NB4 (cell line): ENCODE measurements around the gene STARD4.

Experiments
- DNase-seq: peaks from one replicate; pipeline ENCODE4 v3.0.0; 2010; ENCODE audit warnings: low read depth
- H3K4me3 ChIP-seq: one replicate; pipeline ENCODE4 v1.5.1; 2011; ENCODE audit warnings: mild to moderate bottlenecking, low read depth, low read length, moderate library complexity
- CTCF ChIP-seq: IDR thresholded peaks from one replicate; pipeline ENCODE4 v1.5.1; 2012; ENCODE audit warnings: low read depth, low read length
- MAX ChIP-seq: IDR thresholded peaks from 2 replicates; pipeline ENCODE4 v1.6.1; 2011; ENCODE audit warnings: low read depth, low read length
- MYC ChIP-seq: IDR thresholded peaks from 2 replicates; pipeline ENCODE4 v1.6.1; 2011; ENCODE audit warnings: low read depth, low read length
- POLR2A ChIP-seq: IDR thresholded peaks from 2 replicates; pipeline ENCODE4 v1.6.1; 2011; ENCODE audit warnings: mild to moderate bottlenecking; ENCODE audit not compliant: insufficient read length; ENCODE audit errors: extremely low read depth

Gene STARD4

GRCh38 chr5:111517853-111518501 lies 5.6 kb upstream of the STARD4 start:
- DNase-seq: no peak
- TF ChIP-seq MAX (no peak), MYC (no peak), CTCF (no peak), POLR2A (no peak)
- no peak overlapping the region for H3K4me3 ChIP-seq

GRCh38 chr5:111514087-111514486 lies 1.8 kb upstream of the STARD4 start:
- no peak overlapping the region for H3K4me3 ChIP-seq
- TF ChIP-seq MAX (no peak), MYC (no peak), CTCF (no peak), POLR2A (no peak)
- no peak for DNase-seq

GRCh38 chr5:111513131-111513520 lies 791 bp upstream of the STARD4 start:
- DNase-seq: no peak
- TF ChIP-seq MYC (no peak), MAX (no peak), CTCF (no peak), POLR2A (no peak)
- peak overlapping the region; percentile 81 for H3K4me3 ChIP-seq

- no peak for DNase-seq
- no peak for TF ChIP-seq MYC
- TF ChIP-seq MAX: no peak
- no peak for TF ChIP-seq CTCF
- TF ChIP-seq POLR2A: no peak
- H3K4me3 ChIP-seq: peak overlapping the region; percentile 85
Measured at GRCh38 chr5:111511831-111512374, 432 bp downstream of the STARD4 start.

GRCh38 chr5:111511174-111511830 lies 1.0 kb downstream of the STARD4 start:
- DNase-seq: no peak
- TF ChIP-seq POLR2A (no peak), CTCF (no peak), MYC (no peak), MAX (no peak)

More at GRCh38 chr5:111511174-111511830, 1.0 kb downstream of the STARD4 start:
- peak overlapping the region; percentile 85 for H3K4me3 ChIP-seq
